HG02763 (cell line): ENCODE measurements around the gene ABCC6.
"Not testable (repeated sequence)": the region's sequence is repeated elsewhere in the genome, so short reads cannot be mapped to it uniquely, and the experiment has no call there.

Experiments
- ATAC-seq: cut with Tn5 transposase; IDR thresholded peaks from one replicate; pipeline ENCODE4 v1.9.1; 2021; ENCODE audit warnings: mild to moderate bottlenecking, moderate library complexity; ENCODE audit not compliant: unreplicated experiment

Gene ABCC6

GRCh38 chr16:16222850-16223661 lies at the start of gene ABCC6:
Gene ABCC6 (minus strand): TSS chr16:16223494. CDS start chr16:16223434, 60 bp downstream.
- ATAC-seq: not testable (repeated sequence)

DNA sequence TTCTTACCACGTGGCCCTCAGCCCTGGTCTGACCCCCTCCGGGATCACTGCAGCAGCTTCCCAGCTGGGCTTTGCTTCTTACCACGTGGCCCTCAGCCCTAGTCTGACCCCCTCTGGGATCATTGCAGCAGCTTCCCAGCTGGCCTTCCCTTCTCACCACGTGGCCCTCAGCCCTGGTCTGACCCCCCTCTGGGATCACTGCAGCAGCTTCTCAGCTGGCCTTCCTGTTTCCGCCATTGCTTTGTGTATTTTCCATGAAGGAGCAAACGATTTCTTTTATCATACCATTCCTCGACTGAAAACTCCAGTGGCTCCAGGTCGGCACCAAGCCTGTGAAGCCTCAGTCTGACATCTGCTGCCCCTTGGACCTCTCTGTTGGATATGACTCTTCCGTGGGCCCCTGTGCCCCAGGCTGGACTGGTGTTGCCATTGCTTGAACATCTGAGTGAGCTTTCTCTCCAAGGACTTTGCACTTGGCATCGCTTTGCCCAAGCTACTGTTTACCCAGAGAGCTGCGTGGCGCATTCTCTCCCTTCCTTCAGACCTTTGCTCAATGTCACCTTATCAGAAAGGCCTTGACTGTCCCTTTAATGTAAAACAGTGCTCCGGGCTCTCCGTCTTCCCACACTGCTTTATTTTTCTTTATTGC lies 49.4 kb upstream of the ABCC6 start:
- ATAC-seq: not testable (repeated sequence)

GRCh38 chr16:16271658-16272057 lies 48.4 kb upstream of the ABCC6 start:
- not testable (repeated sequence) for ATAC-seq

GRCh38 chr16:16268185-16268808 lies 45.0 kb upstream of the ABCC6 start:
- ATAC-seq: not testable (repeated sequence)

GRCh38 chr16:16267708-16268107 lies 44.4 kb upstream of the ABCC6 start:
- not testable (repeated sequence) for ATAC-seq

DNA sequence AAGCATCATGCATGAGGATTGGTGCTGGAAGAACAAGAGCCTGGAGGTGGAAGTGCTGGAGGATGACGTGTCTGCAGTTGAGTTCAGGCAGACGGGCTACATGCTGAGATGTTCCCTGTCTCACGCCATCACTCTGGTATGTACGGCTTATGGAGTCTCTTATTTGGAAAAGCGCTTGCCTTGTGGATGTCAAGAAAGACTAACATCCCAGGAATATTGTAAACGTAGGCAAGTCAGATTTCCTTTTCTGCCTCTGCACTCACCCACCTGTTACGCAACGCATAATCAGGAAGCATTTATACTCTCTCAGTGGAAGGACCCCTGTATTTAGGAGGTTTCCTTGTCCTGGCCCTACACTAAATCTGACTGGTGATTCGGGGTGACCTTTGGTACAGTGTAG lies 41.8 kb upstream of the ABCC6 start:
- ATAC-seq: not testable (repeated sequence)

DNA sequence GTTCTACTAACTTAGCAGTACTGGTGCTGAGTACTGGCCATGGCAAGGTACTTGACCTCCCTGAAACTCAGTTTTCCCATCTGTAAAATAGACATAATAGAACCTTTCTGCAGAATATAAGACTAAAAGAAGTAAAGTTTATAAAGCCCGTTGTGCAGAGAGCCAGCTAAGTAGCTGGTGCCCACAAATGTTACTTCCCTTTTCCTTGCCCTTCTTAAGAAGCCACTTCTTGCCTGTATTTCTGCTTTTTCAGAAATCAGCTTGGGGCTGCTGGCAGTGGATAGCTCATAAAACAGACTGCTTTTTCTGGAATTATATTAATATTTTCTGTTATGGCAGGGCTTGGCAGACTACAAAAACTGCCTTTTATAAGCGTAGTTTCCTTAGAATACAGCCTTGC lies 40.7 kb upstream of the ABCC6 start:
- not testable (repeated sequence) for ATAC-seq

GRCh38 chr16:16262954-16263555 lies 39.8 kb upstream of the ABCC6 start:
- ATAC-seq: not testable (repeated sequence)

GRCh38 chr16:16259971-16260370 lies 36.7 kb upstream of the ABCC6 start:
- ATAC-seq: not testable (repeated sequence)

DNA sequence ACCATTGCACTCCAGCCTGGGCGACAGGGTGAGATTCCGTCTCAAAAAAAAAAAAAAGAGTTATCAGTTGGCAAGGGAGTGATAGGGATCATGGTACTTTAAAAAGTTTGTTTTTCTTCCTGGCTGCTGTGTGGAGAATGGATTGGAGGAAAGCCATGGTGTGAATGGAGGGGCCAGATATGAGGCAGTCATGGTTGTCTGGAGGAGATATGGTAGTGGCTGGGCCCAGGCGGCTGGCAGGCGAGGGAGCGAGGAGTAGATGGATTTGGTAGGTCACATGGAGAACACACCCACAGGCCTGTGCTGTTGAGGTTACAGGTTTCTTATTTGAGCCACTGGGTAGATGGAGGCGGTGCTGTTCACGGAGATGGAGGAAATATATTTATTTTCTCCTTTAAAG lies 35.5 kb upstream of the ABCC6 start:
- ATAC-seq: not testable (repeated sequence)

DNA sequence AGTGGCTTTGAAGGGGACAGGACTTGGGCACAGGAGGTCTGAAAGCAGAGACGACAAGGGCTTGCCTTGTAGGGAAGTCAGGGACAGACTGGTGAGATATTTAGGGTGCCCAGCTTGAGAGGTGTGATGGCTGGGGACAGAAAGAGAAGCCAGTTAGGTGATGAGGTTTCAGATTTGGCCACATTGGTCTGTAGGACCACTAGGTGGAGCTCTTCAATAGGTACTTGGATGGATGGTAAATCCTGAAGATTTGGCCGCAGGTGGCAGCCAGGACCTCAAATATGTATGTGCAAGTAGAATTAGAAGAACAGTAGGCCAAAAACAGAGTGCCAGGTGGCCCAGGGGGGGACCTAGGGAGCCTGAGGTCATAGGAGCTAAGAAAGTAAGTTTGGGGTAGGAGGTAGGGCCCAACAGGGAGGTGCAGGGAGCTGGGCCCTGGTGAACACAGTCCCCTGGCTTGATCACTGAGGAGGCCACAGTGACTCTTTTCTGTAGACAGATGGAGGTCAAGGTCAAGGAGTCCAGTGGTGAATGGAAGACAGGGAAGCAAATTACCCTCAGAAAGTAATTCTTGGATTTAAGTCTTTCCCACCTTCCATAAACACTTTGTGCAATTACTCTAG lies 34.1 kb upstream of the ABCC6 start:
- ATAC-seq: not testable (repeated sequence)

- ATAC-seq: not testable (repeated sequence)
Measured at GRCh38 chr16:16252377-16252776, 29.1 kb upstream of the ABCC6 start.

- not testable (repeated sequence) for ATAC-seq
Measured at GRCh38 chr16:16249621-16250330, 26.5 kb upstream of the ABCC6 start.

DNA sequence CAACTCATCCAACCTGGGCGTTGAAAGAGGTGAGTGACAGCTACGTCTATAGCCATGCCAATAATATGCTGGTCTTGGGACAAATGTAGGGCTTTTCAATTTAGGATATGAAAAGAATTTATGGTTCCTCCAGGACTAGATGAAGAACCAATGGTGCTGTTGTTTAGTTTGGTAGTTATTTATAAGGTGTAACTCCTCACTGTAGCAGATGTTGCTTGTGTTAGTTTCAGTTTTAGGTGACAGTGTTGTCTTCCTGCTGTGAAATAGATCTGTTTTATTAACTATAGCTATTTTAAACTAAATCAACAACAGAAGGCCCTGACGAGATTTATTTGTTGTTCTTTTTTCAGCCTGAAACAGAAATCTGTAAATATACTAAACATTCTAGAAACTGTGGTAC lies 24.1 kb upstream of the ABCC6 start:
- not testable (repeated sequence) for ATAC-seq

GRCh38 chr16:16246578-16247262 lies 23.4 kb upstream of the ABCC6 start:
- not testable (repeated sequence) for ATAC-seq

GRCh38 chr16:16243886-16244285 lies 20.6 kb upstream of the ABCC6 start:
- not testable (repeated sequence) for ATAC-seq

DNA sequence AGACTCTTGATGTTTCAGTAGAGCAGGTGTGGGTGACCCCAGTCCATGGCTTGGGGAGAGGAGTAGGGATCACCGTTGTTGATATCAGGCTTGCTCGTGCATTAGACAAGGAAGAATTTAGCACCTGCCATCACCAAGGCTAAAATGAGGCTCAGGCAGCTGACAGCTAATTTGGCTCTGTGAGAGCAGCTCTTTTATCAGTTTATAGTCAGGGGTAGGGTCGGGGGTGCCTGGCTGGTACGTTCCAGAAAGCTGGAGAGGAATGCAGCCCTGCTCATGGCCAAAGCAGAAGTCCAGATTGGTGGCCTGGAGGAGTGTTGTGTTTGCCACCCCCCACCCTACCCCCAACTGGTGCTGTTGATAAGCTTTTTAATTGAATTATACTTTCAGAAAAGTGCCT lies 17.4 kb upstream of the ABCC6 start:
- not testable (repeated sequence) for ATAC-seq

DNA sequence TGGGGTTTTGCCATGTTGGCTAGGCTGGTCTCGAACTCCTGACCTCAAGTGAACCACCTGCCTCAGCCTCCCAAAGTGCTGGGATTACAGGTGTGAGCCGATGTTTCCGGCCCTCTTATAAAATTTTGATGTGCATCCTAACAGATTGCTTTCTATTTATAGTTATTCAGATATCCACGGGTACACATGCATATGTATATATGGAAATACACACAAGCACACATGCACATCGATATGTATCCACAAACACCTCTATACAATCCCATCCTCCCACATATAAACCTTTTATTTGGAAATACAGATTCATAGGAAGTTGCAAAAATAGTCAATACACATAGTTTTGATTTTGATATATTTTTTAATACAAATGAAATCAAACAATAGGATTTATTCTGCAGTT lies 14.4 kb upstream of the ABCC6 start:
- not testable (repeated sequence) for ATAC-seq

DNA sequence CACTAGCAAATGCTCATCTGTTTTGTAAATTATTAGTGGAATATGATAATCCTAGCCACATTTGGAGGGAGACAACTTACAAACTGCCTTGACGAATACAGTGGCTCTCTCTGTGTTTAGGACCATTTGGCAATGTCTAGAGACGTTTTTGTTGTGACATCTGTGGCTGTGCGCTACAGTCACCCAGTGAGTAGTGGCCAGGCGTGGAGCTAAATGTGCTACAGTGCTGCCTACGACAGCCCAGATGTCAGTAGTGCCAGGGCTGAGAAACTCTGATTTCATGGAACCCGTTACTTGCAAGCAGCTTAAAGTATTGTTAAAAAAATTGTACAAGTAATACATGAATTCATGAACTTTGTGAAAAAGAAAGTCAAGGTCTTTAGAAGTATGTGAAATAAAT lies 13.8 kb upstream of the ABCC6 start:
- not testable (repeated sequence) for ATAC-seq

- peak; percentile 39 for ATAC-seq
Measured at GRCh38 chr16:16232692-16233061, 9.4 kb upstream of the ABCC6 start.
